Heart right ventricle (tissue), 16 donors: Measurements from ENCODE around the gene ZXDC. TPM values are rescaled to one million over a fixed set of nuclear protein-coding genes. Genes with fewer than 3 reads are reported as not detected.

Experiments used
- ATAC-seq, 8 donors: fragments of 200-7000 bp; cut with Tn5 transposase; one replicate each; pipeline ENCODE4 v1.9.1; 2020; ENCODE audit warnings: mild to moderate bottlenecking in 8 of 8, moderate library complexity in 8 of 8, moderate number of reproducible peaks in 1 of 8
- DNase-seq, 2 donors: peaks; one replicate each; pipeline ENCODE4 v3.0.0-alpha.2; 2020
- H3K27ac ChIP-seq, 10 donors: fragments of 200-600 bp; sonication (generic) in 2 of 10; one replicate each; pipeline versions ENCODE4 v1.5.0 to v1.8.0; 2020 to 2022; ENCODE audit warnings: mild to moderate bottlenecking in 3 of 10
- H3K27me3 ChIP-seq, 7 donors: fragments of 200-600 bp; one replicate each; pipeline ENCODE4 v1.8.0; 2021 to 2022; ENCODE audit warnings: mild to moderate bottlenecking in 2 of 7
- H3K36me3 ChIP-seq, 9 donors: fragments of 200-600 bp; sonication (generic) in 1 of 9; one replicate each; pipeline versions ENCODE4 v1.5.0 to v1.8.0; 2020 to 2022; ENCODE audit warnings: mild to moderate bottlenecking in 2 of 9
- H3K4me1 ChIP-seq, 9 donors: fragments of 200-600 bp; sonication (generic) in 1 of 9; one replicate each; pipeline versions ENCODE4 v1.5.0 to v1.8.0; 2020 to 2022; ENCODE audit warnings: mild to moderate bottlenecking in 4 of 9
- H3K4me3 ChIP-seq, 10 donors: fragments of 200-600 bp; sonication (generic) in 2 of 10; one replicate each; pipeline versions ENCODE4 v1.5.0 to v1.8.0; 2020 to 2022; ENCODE audit warnings: mild to moderate bottlenecking in 7 of 10, moderate library complexity in 2 of 10
- H3K9me3 ChIP-seq, 11 donors: fragments of 200-600 bp in 10 of 11; sonication (generic) in 2 of 11; one replicate each; pipeline versions ENCODE4 v1.5.0 to v1.8.0; 2013 to 2022; ENCODE audit warnings: mild to moderate bottlenecking in 2 of 11, control low read depth in 1 of 11, moderate library complexity in 1 of 11
- WGBS, 2 donors: extraction: QIAGEN DNeasy Blood & Tissue Kit; methylation state at CpG; one replicate each; pipeline ENCODE4 v1.1.7; 2013; ENCODE audit warnings: inconsistent platforms in 1 of 2; 5-methylcytosine and 5-hydroxymethylcytosine counted together
- intact Hi-C, 10 donors: fragments of 100-400 bp; cut with DNase I; formaldehyde crosslinking; loops; one replicate each; pipeline versions ENCODE4 v1.11.1 to v1.14.2; 2022
- polyA plus RNA-seq, 2 donors: library from polyadenylated mRNA; stranded (reverse); fragments of 200-250 nt; gene quantifications; one replicate each; pipeline ENCODE4 v1.2.3, GENCODE V29; 2013
- total RNA-seq, 10 donors: library from RNA; stranded (reverse); fragmentation: NEBNext Ultra II Directional in 3 of 10; extraction: Animal tissue kit (Norgen Biotek cat#: 25700) in 3 of 10; gene quantifications; one replicate each; pipeline versions ENCODE4 v1.2.1 to v1.2.4, GENCODE V29; 2021 to 2023
- TF ChIP-seq, protein P1 (sequence below), 9 donors: fragments of 200-600 bp; sonication (generic) in 2 of 9; IDR thresholded peaks; one replicate each; pipeline versions ENCODE4 v1.5.0 to v1.8.0; 2021 to 2022; ENCODE audit warnings: antibody characterized with exemption in 9 of 9, mild to moderate bottlenecking in 5 of 9, moderate library complexity in 1 of 9
- donor health status: Arrhythmogenic right ventricular cardiomyopathy.
- donor health status: ischemic (EF 13 %, LVEDD 7.1; RV severe dilation, severe dysfunction).
- donor health status: healthy with polysubstance abuse.
- donor health status: DM: no; HTN: yes; CAD: no.
- donor health status: DM: no; HTN: no; CAD: no.
- donor health status: ischemic (EF 25% LVEDD 6.9; RV normal size, moderate dysfunction).
- donor health status: ischemic (EF 25% LVEDD 5.7; RV mildly dilated, moderate dysfunction).
- donor health status: healthy.
- donor health status: DM: yes; HTN: yes; CAD: no.
- donor health status: Ischemic cardiomyopathy.
- donor health status: ischemic (EF 35%, LVEDD 5.7; RV mildly dilated, moderate dysfunction).
- donor health status: nonischemic (EF 11% LVEDD 7.7; RV severe dilation, severe dysfunction).
- donor health status: DM: yes; HTN: yes; CAD: no.
- donor health status: PGD.
- donor health status: ischemic (EF 29% LVEDD 5.4; RV normal size, mild dysfunction).
- donor health status: nonischemic (EF 23%, LVEDD 6.1; RV moderate dilation, normal function).

The ZXDC gene
- total and polyA plus RNA-seq, 12 donors, result 6.6 to 25.4 (median 19.4) TPM

DNA sequence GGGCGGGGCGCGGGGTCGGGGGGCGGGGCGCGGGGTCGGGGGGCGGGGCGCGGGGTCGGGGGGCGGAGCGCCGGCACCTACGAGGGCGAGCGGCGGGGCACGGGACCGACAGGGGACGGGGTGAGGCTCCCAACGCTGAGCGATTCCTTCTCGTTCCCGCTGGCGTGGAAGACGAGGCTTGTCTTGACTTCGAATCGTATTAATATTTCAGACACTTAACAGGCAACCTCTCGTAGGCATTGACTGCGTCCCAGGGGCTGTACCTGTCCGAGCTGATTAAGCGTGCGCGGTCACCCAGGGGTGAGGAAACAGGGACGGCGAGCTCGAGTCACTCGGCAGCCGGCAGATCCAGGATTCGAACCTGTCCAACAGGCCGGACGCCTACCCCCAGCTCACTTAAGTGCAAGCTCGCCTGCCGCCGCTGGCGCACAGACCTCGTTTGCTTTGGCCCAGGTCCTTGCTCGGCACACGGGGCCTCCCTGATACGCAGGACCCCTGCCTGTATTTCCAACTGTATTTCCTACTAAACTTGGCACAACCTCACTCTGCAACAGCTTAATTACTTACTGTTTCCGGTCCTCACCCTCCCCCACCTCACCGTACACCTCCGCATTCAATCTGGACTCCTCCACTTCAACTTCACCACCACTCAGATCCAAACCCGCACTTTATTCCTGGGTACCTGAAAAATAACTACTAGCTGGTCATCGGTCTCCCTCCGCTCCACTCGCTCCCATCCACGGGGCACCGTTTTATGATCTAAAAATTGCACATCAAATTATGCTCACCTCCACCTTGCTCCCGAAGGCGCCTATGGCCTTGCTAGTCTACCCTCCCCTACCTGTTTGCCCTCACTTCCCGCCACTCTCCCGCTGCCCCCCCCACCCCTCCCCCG lies 722 bp upstream of the ZXDC start:
- TF ChIP-seq, protein P1, sequence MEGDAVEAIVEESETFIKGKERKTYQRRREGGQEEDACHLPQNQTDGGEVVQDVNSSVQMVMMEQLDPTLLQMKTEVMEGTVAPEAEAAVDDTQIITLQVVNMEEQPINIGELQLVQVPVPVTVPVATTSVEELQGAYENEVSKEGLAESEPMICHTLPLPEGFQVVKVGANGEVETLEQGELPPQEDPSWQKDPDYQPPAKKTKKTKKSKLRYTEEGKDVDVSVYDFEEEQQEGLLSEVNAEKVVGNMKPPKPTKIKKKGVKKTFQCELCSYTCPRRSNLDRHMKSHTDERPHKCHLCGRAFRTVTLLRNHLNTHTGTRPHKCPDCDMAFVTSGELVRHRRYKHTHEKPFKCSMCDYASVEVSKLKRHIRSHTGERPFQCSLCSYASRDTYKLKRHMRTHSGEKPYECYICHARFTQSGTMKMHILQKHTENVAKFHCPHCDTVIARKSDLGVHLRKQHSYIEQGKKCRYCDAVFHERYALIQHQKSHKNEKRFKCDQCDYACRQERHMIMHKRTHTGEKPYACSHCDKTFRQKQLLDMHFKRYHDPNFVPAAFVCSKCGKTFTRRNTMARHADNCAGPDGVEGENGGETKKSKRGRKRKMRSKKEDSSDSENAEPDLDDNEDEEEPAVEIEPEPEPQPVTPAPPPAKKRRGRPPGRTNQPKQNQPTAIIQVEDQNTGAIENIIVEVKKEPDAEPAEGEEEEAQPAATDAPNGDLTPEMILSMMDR (IDR thresholded peaks at IDR 0.05), result no peak
- peak overlapping the region; percentile 78 to 99 (median 86) for H3K27ac ChIP-seq
- H3K4me3 ChIP-seq, result peak overlapping the region; percentile 46 to 91 (median 70)
- no peaks in the 10 kb centered on the region for H3K27me3 ChIP-seq
- H3K9me3 ChIP-seq, result no peaks in the 10 kb centered on the region
- WGBS, 2 donors, result 12 to 14% methylated on average over 51 to 57 of the region's 66 CpGs
- H3K4me1 ChIP-seq, result peaks cover 28 to 47% (median 42%) of the 10 kb centered on the region in 9 donors
- ATAC-seq (peak in 7 of 8 donors; percentile 1 to 74 (median 63)), DNase-seq (peak; percentile 55 to 59)
- intact Hi-C loops, result loop anchor here in 4 of 10 donors (10.0 kb wide), 3 partner anchors 212 to 232 kb away; no protein-coding TSS in a partner anchor
- H3K36me3 ChIP-seq, result peaks cover 0 to 7% (median under 1%) of the 10 kb centered on the region in 9 donors

DNA sequence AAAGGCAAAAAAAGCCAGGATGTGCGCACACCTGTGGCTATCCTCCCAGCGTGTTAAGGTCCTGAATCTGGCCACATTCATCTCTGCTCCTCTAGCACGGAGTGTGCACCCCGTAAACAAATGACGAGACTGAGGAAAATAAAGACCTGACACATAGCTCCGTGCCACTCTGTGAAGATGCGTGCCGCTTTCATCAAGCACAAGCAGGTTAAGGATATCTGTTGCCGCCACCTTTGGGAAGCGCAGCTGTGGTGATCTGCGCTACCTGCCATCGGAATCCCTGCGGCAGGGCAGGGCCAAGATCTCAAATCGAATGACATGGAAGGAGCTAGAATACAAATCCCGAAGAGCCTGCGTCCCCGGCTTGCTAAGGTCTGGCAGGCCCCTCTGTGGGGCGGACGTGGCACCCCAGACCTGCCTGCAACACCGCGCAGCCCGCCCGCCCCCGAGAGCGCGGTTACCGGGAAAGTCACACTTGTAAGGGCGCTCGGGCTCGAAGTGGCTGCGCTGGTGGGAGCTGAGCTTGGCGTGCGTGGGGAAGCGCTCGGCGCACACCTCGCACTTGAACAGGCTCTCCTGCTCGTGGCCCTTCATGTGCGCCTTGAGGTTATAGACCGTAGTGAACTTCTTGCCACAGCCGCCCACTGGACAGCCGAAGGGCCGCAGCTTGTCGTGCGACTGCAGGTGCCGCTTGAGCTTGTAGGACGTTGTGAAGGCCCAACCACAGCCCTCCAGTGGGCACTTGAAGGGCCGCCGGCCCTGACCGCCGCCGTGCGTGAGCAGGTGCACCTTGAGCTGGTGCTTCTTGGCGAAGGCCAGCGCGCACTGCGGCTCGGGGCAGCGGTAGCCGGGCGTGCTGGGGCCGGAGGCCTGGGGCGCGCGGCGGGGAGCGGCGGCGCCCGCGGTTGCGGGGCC lies 936 bp downstream of the ZXDC start:
- peaks cover 28 to 52% (median 43%) of the 10 kb centered on the region in 9 donors for H3K4me1 ChIP-seq

DNA sequence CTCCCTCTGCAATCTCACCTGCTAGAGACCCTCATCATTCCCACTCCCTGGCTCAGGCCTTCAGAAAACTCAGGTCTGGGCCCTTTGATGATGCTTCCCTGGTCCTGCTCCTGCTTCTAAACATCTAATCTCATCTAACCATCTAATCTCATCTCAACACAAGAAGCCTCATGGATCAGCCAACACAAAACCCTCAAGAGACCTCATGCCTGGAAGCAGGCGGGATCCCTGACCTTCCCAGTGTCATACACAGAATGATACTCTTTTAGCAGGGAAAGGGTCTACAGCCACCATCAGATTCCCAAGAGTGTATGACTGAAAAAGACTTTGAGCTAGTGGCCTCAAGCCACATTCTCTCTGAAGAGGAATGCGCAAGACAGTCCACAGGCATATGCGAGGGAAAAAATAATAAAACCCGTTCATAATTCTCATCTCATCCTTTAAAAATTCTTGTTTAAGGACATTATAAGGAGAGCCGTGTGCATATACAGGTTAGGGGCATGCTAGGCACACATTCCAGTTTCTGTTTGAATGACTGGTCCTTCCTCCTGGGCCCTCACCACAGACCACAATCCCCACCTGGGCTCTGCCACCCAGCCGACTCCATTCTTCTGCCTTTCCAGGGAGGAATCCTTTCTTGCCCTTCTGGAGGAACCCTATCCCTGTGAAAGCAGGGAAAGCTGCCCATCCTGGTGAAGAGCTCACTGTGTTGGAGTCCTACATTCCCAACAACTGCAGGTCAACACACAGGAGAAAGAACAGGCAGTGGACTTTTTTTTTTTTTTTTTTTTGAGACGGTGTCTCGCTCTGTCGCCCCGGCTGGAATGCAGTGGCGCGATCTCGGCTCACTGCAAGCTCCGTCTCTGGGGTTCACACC lies 2.2 kb downstream of the ZXDC start:
- TF ChIP-seq, protein P1 (IDR thresholded peaks at IDR 0.05), result no peak
- intact Hi-C loops, result loop anchor here in 4 of 10 donors (2.0 to 10.0 kb wide), 4 partner anchors 117 to 229 kb away; partner anchors contain the start of gene KLF15 (in 1 of the 4)
- Histone ChIP-seq H3K27me3 (no peaks in the 10 kb centered on the region), H3K9me3 (no peaks in the 10 kb centered on the region), H3K4me1 (peaks cover 34 to 65% (median 49%) of the 10 kb centered on the region in 9 donors), H3K36me3 (peaks cover 0 to 36% (median 22%) of the 10 kb centered on the region in 9 donors), H3K27ac (peak overlapping the region in 2 of 10 donors; percentile 39 to 70), H3K4me3 (peak overlapping the region in 8 of 10 donors; percentile 70 to 88 (median 78))
- 55 to 70% methylated on average over 12 to 14 of the region's 14 CpGs for WGBS, 2 donors
- ATAC-seq, result no peak
- no peak for DNase-seq

More for the DNA sequence above, 936 bp downstream of the ZXDC start:
- DNase-seq (peak; percentile 44 to 46), ATAC-seq (peak in 3 of 8 donors; percentile 3 to 34 (median 4))
- 6 to 7% methylated on average over 68 to 72 of the region's 72 CpGs for WGBS, 2 donors
- Histone ChIP-seq H3K27me3 (no peaks in the 10 kb centered on the region), H3K36me3 (peaks cover 0 to 24% (median 15%) of the 10 kb centered on the region in 9 donors), H3K9me3 (no peaks in the 10 kb centered on the region), H3K4me3 (peak overlapping the region; percentile 62 to 95 (median 78)), H3K27ac (peak overlapping the region; percentile 83 to 99 (median 92))
- TF ChIP-seq, protein P1 (IDR thresholded peaks at IDR 0.05), result no peak
- intact Hi-C loops, result loop anchor here in 4 of 10 donors (2.0 to 10.0 kb wide), 4 partner anchors 118 to 230 kb away; partner anchors contain the start of gene KLF15 (in 1 of the 4)
